Measurements from ENCODE around the gene KATNB1. TPM values are rescaled to one million over a fixed set of nuclear protein-coding genes. Genes with fewer than 3 reads are reported as not detected.
A peak's percentile ranks its signal among the peaks of the same experiment; 100 is the strongest.

Gene KATNB1
- total and polyA plus RNA-seq, 4 donors: 7.0 to 16.2 (median 12.8) TPM

DNA sequence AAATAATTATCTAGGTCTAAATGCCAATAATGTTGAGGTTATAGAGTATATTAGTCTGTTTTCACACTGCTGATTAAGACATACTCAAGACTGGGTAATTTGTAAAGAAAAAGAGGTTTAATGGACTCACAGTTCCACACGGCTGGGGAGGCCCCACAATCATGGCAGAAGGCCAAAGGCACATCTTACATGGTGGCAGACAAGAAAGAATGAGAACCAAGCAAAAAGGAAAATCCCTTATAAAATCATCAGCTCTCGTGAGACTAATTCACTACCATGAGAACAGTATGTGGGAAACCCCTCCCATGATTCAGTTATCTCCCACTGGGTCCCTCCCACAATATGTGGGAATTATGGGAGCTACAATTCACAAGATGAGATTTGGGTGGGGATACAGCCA, 2.9 kb upstream of the KATNB1 start:
- Histone ChIP-seq H3K4me3 (ENCODE audit: low read length in 2 of 2) (no peak overlapping the region), H3K27me3 (ENCODE audit: control insufficient read depth in 1 of 2, insufficient read depth in 2 of 2, low read length in 1 of 2) (no peaks in the 10 kb centered on the region), H3K27ac (ENCODE audit: low read depth in 1 of 2, low read length in 2 of 2) (no peak overlapping the region), H3K36me3 (ENCODE audit: control insufficient read depth in 1 of 2, insufficient read depth in 2 of 2, low read length in 1 of 2) (no peaks in the 10 kb centered on the region), H3K4me1 (ENCODE audit: control insufficient read depth in 1 of 2, insufficient read depth in 2 of 2, low read length in 2 of 2) (peaks cover 0 to 3% of the 10 kb centered on the region in 2 donors), H3K9me3 (ENCODE audit: control insufficient read depth, low read length) (no peaks in the 10 kb centered on the region)
- peak in 1 of 2 donors; percentile 11 for DNase-seq
- ATAC-seq (ENCODE audit: low FRiP score): no peak
- whole genome bisulfite sequencing, 2 donors: 59 to 67% methylated on average over 2 of the region's 2 CpGs
- intact Hi-C loops (cut with DNase I): no loop called here

DNA sequence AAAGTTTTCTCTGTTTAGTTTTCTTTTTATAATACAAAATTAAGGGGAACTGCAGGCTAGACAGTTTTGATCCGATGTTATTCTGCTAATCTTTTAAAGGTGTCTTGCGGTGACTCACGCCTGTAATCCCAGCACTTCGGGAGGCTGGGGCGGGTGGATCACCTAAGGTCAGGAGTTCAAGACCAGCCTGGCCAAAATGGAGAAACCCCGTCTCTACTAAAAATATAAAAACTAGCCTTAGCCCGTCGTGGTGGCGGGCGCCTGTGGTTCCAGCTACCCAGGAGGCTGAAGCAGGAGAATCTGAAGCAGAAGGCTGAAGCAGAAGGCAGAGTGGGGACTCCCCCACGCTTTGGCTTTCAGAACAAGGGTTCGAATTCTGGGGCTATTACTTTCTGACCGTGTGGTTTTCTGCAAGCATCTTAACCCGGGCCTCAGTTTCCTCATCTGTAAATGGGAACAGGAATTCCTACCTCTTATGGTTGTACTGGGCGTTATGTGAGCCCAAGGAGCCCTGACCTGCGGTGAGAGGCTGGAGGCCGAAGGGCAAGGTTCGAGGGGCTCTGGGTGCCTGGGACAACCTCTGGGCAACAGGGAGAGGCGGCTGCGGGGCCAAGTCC, 1.2 kb upstream of the KATNB1 start:
- H3K27me3 ChIP-seq (ENCODE audit: control insufficient read depth in 1 of 2, insufficient read depth in 2 of 2, low read length in 1 of 2): no peaks in the 10 kb centered on the region
- DNase-seq (peak in 1 of 2 donors; percentile 63), ATAC-seq (ENCODE audit: low FRiP score) (no peak)
- peak overlapping the region; percentile 75 to 93 for H3K4me3 ChIP-seq (ENCODE audit: low read length in 2 of 2)
- H3K4me1 ChIP-seq (ENCODE audit: control insufficient read depth in 1 of 2, insufficient read depth in 2 of 2, low read length in 2 of 2): peaks cover 0 to 3% of the 10 kb centered on the region in 2 donors
- WGBS, 2 donors: 60 to 63% methylated on average over 20 of the region's 20 CpGs
- H3K27ac ChIP-seq (ENCODE audit: low read depth in 1 of 2, low read length in 2 of 2): peak overlapping the region in 1 of 2 donors; percentile 90
- H3K36me3 ChIP-seq (ENCODE audit: control insufficient read depth in 1 of 2, insufficient read depth in 2 of 2, low read length in 1 of 2): no peaks in the 10 kb centered on the region
- no peaks in the 10 kb centered on the region for H3K9me3 ChIP-seq (ENCODE audit: control insufficient read depth, low read length)
- intact Hi-C loops (cut with DNase I): no loop called here

DNA sequence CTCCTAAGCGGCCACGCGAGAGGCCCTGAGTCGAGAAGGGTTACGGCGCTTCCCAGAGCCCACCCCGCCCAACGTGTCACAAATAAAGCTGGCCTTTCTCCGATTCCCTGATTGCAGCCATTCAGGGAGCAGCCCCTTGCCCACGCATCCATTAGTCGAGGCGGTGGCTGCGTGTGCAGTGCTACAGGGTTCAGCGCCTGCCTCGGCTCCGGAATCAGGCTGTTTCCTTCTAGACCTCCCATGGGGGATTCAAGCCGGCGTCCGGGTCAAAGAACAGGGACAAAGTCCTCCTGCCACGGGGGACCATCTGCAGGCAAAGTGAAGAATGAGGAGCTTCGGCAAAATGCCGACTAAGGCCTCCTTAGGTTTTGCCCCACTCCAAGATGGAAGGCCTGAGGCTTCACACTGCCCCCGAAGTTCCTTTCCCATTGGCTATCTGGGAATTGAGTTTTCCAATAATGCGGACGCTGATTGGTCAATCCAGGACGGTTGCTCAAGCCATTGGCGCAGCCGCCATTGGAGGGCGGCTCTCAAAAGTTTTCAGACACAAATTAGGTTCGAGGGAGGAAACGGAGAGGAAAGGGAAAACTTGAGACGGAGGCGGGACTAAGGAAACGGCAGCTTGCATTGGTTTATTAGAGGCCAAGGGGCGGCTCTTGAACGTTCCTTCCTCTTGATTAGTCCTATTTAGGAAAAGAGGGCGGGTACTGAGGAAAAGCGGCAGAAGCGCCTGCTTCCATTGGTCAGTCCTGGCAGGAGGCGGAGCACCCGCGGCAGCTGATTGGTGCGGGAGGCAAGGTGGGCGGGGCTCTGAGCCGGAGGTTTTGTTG, 430 bp upstream of the KATNB1 start:
- no peaks in the 10 kb centered on the region for H3K36me3 ChIP-seq (ENCODE audit: control insufficient read depth in 1 of 2, insufficient read depth in 2 of 2, low read length in 1 of 2)
- peaks cover 0 to 3% of the 10 kb centered on the region in 2 donors for H3K4me1 ChIP-seq (ENCODE audit: control insufficient read depth in 1 of 2, insufficient read depth in 2 of 2, low read length in 2 of 2)
- intact Hi-C loops (cut with DNase I): loop anchor here in 1 of 2 donors (5.0 kb wide), 1 partner anchor 67 kb away; the partner anchor contains the start of gene KIFC3
- peak overlapping the region; percentile 75 to 93 for H3K4me3 ChIP-seq (ENCODE audit: low read length in 2 of 2)
- DNase-seq: peak; percentile 99
- no peaks in the 10 kb centered on the region for H3K27me3 ChIP-seq (ENCODE audit: control insufficient read depth in 1 of 2, insufficient read depth in 2 of 2, low read length in 1 of 2)
- no peaks in the 10 kb centered on the region for H3K9me3 ChIP-seq (ENCODE audit: control insufficient read depth, low read length)
- WGBS, 2 donors: 0 to 1% methylated on average over 45 of the region's 45 CpGs
- peak overlapping the region in 1 of 2 donors; percentile 90 for H3K27ac ChIP-seq (ENCODE audit: low read depth in 1 of 2, low read length in 2 of 2)
- ATAC-seq (ENCODE audit: low FRiP score): peak; percentile 96

DNA sequence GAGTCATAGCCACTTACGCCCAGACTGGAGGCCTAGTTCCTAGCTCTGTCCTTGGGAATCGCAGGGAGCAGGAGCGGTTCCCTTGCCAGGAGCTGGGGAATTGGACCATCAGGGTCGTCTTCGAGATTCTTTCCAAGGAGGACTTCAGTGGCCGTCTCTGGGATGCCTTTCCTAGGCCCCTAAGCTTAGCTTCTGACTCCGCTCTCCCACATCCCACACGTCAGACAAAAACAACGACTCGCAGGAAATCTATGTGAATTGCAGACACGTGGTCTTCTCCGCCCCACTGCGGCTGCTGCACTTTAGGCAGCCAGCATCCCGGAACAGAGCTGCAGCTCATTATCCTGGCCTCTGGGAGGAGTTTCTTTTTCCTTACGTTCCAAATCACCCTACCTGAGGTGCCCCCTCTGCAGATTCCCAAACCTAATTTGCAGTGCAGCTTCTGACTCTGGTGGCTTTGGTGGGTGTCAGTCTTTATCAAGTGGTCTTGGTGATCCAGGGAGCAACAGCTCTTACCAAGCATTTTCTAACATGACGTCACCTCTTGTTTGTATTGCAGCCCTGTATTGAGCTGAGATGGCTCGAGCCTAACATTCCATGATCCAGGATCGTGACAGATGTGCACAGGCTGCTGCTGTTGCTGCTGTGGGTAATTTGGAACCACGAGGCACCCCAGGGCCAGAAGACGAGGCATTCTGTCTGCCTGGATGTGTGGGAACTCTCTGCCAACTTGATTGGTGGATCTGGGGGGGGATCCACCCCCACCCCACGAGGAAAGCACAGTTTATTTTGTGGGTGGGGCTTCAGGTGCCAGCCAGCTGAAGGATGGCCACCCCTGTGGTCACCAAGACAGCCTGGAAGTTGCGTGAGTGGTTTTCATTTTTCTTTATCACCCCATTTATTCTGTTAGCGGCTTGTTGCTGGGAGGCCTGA, 1.1 kb downstream of the KATNB1 start:
- ATAC-seq (ENCODE audit: low FRiP score) (no peak), DNase-seq (no peak)
- H3K4me3 ChIP-seq (ENCODE audit: low read length in 2 of 2): peak overlapping the region in 1 of 2 donors; percentile 60
- no peaks in the 10 kb centered on the region for H3K36me3 ChIP-seq (ENCODE audit: control insufficient read depth in 1 of 2, insufficient read depth in 2 of 2, low read length in 1 of 2)
- 11 to 12% methylated on average over 23 of the region's 23 CpGs for WGBS, 2 donors
- H3K27me3 ChIP-seq (ENCODE audit: control insufficient read depth in 1 of 2, insufficient read depth in 2 of 2, low read length in 1 of 2): no peaks in the 10 kb centered on the region
- peaks cover 0 to 3% of the 10 kb centered on the region in 2 donors for H3K4me1 ChIP-seq (ENCODE audit: control insufficient read depth in 1 of 2, insufficient read depth in 2 of 2, low read length in 2 of 2)
- H3K9me3 ChIP-seq (ENCODE audit: control insufficient read depth, low read length): no peaks in the 10 kb centered on the region
- no peak overlapping the region for H3K27ac ChIP-seq (ENCODE audit: low read depth in 1 of 2, low read length in 2 of 2)
- intact Hi-C loops (cut with DNase I): loop anchor here in 1 of 2 donors (2.0 to 5.0 kb wide), 2 partner anchors 20 to 66 kb away; partner anchors contain the start of gene KIFC3

DNA sequence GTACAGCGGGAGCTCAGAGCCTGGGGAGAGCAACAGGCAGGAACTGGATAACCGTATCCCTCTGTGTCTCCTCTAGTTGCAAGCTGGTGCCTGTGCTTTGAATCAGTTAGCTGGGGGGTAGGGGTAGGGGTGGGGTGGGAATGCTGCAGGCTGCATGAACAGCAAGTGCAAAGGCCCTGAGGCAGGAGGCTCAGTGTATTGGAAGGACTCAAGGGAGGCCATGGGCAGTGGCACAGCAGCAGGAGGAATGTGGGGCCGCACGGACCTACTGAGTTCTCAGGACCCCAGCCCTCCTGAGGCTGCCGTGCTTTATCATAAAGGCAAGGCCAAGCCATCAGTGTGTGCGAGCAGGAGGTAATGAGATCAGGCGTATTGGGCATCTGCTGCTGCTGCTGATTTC, 3.3 kb downstream of the KATNB1 start:
- peaks cover 0 to 3% of the 10 kb centered on the region in 2 donors for H3K4me1 ChIP-seq (ENCODE audit: control insufficient read depth in 1 of 2, insufficient read depth in 2 of 2, low read length in 2 of 2)
- H3K36me3 ChIP-seq (ENCODE audit: control insufficient read depth in 1 of 2, insufficient read depth in 2 of 2, low read length in 1 of 2): no peaks in the 10 kb centered on the region
- DNase-seq (no peak), ATAC-seq (ENCODE audit: low FRiP score) (no peak)
- no peak overlapping the region for H3K27ac ChIP-seq (ENCODE audit: low read depth in 1 of 2, low read length in 2 of 2)
- intact Hi-C loops (cut with DNase I): loop anchor here in 1 of 2 donors (5.0 kb wide), 1 partner anchor 63 kb away; the partner anchor contains the start of gene KIFC3
- no peak overlapping the region for H3K4me3 ChIP-seq (ENCODE audit: low read length in 2 of 2)
- H3K27me3 ChIP-seq (ENCODE audit: control insufficient read depth in 1 of 2, insufficient read depth in 2 of 2, low read length in 1 of 2): no peaks in the 10 kb centered on the region
- no peaks in the 10 kb centered on the region for H3K9me3 ChIP-seq (ENCODE audit: control insufficient read depth, low read length)
- WGBS, 2 donors: 96% methylated on average over 7 of the region's 7 CpGs

DNA sequence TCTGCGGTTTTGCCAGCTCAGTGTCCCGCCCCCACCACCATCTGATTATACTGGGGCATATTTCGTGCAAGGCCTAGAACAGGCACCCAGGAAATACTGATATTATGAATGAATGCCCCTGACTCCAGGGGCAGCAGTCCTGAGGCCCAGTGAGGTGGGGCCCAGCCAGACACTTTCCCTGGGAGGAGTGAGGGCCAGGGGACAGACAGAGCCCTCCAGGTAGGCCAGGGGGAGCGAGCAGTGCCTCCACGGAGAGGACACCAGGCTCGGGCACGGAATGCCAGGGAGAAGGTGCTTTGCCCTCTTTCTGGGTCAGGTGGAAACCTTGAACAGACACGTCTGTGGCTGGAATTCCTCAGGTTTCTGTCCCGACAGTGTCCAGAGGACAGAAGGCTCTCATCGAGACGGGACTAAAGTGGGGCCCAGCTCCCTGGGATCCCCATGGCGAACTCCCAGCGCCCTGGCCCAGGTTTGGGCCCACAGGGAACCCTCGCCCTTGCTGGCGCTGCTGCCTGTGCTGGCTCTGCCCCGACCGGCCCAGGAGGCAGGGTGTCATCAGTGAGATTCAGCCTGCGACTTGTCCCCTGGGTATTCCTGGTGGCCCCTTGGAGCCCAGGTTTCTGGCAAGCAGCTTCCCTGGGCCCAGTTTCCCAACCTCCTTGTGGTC, 4.3 kb downstream of the KATNB1 start:
- peaks cover 0 to 3% of the 10 kb centered on the region in 2 donors for H3K4me1 ChIP-seq (ENCODE audit: control insufficient read depth in 1 of 2, insufficient read depth in 2 of 2, low read length in 2 of 2)
- no peak for ATAC-seq (ENCODE audit: low FRiP score)
- no peaks in the 10 kb centered on the region for H3K27me3 ChIP-seq (ENCODE audit: control insufficient read depth in 1 of 2, insufficient read depth in 2 of 2, low read length in 1 of 2)
- no peak overlapping the region for H3K4me3 ChIP-seq (ENCODE audit: low read length in 2 of 2)
- intact Hi-C loops (cut with DNase I): loop anchor here in 1 of 2 donors (5.0 kb wide), 1 partner anchor 62 kb away; the partner anchor contains the start of gene KIFC3
- no peaks in the 10 kb centered on the region for H3K9me3 ChIP-seq (ENCODE audit: control insufficient read depth, low read length)
- 92 to 94% methylated on average over 18 of the region's 18 CpGs for WGBS, 2 donors
- DNase-seq: no peak
- H3K36me3 ChIP-seq (ENCODE audit: control insufficient read depth in 1 of 2, insufficient read depth in 2 of 2, low read length in 1 of 2): no peaks in the 10 kb centered on the region
- no peak overlapping the region for H3K27ac ChIP-seq (ENCODE audit: low read depth in 1 of 2, low read length in 2 of 2)

DNA sequence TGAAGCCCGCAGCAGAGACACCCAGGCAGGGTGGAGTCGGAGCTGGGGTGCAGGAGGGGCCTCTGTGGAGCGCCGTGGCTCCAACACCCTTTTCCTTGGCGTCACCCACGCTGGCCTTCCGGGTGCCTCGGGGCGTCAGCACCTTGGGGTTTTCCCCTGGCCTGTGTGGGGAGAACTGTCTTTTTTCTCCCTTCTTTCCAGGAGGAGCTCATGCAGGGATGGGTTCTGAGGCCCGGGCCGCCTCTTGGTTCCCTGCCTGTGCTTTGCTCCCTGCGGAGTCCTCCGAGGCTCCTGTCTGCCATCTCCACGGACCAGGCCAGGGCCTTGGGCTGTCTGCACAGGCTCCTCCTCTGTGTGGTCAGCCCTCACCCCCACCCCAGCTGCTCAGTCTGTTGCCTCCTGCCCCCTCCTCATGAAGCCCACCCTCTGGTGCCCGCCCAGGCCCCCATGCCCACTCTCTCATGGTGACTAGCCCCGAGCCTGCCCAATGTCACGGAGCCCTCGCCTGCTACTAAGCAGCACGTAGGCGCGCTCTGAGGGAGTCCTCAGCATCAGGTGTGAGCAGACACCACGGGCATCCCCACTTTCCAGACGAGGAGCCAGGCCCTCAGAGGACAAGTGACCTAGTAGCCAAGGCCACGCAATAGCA, 5.0 kb downstream of the KATNB1 start:
- 95% methylated on average over 24 of the region's 24 CpGs for WGBS, 2 donors
- Histone ChIP-seq H3K9me3 (ENCODE audit: control insufficient read depth, low read length) (no peaks in the 10 kb centered on the region), H3K36me3 (ENCODE audit: control insufficient read depth in 1 of 2, insufficient read depth in 2 of 2, low read length in 1 of 2) (no peaks in the 10 kb centered on the region), H3K4me3 (ENCODE audit: low read length in 2 of 2) (no peak overlapping the region), H3K27ac (ENCODE audit: low read depth in 1 of 2, low read length in 2 of 2) (no peak overlapping the region), H3K27me3 (ENCODE audit: control insufficient read depth in 1 of 2, insufficient read depth in 2 of 2, low read length in 1 of 2) (no peaks in the 10 kb centered on the region), H3K4me1 (ENCODE audit: control insufficient read depth in 1 of 2, insufficient read depth in 2 of 2, low read length in 2 of 2) (peaks cover 0 to 3% of the 10 kb centered on the region in 2 donors)
- intact Hi-C loops (cut with DNase I): no loop called here
- ATAC-seq (ENCODE audit: low FRiP score) (no peak), DNase-seq (peak in 1 of 2 donors; percentile 74)

Data from aorta (tissue), 5 donors.